Ramos (cell line): ENCODE results near the gene PTRH1.

Source experiments
- in situ Hi-C: fragments of 300-500 bp; cut with MboI; formaldehyde crosslinking; loops from one replicate; pipeline ENCODE4 v1.14.3; 2022; ENCODE audit warnings: low sequenced_read_pairs; ENCODE audit not compliant: unreplicated experiment

Gene PTRH1

DNA sequence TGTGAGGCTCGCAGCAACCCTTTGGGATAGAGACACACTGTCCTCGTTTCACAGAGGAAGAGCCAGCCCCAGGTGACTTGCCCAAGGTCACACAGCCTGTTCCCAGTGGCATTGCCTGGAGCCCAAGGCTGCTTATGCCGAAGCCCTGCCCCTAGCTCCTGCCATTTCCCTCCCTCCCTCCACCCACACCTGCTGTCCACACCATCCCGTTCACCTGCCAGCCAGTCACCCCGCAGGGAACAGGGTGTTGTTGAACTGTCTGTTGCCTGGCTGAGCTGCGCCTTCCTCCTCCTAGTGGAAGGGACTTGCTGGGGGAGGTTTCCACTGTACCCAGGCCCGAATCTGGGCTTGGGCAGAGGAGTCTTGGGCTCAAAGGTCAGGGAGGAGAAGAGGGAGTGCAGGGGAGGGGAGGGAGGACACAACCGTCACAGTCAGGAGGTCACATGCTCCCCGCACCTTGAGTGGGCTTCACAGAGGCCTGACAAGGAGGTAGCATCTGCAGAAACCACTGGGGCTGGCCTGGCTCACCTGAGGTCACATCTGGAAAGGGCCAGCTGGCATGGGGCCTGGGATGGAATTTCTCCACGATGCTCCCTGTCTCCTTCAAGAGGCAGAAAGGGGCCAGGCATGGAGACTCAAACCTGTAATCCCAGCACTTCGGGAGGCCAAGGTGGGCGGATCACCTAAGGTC is 6.7 kb upstream of the PTRH1 start:
- in situ Hi-C loops, result no loop called here

- in situ Hi-C loops, result no loop called here
These were observed 5.9 kb upstream of the PTRH1 start for GRCh38 chr9:127721391-127721821.

- in situ Hi-C loops, result no loop called here
These were observed 5.4 kb upstream of the PTRH1 start for GRCh38 chr9:127720865-127721227.

DNA sequence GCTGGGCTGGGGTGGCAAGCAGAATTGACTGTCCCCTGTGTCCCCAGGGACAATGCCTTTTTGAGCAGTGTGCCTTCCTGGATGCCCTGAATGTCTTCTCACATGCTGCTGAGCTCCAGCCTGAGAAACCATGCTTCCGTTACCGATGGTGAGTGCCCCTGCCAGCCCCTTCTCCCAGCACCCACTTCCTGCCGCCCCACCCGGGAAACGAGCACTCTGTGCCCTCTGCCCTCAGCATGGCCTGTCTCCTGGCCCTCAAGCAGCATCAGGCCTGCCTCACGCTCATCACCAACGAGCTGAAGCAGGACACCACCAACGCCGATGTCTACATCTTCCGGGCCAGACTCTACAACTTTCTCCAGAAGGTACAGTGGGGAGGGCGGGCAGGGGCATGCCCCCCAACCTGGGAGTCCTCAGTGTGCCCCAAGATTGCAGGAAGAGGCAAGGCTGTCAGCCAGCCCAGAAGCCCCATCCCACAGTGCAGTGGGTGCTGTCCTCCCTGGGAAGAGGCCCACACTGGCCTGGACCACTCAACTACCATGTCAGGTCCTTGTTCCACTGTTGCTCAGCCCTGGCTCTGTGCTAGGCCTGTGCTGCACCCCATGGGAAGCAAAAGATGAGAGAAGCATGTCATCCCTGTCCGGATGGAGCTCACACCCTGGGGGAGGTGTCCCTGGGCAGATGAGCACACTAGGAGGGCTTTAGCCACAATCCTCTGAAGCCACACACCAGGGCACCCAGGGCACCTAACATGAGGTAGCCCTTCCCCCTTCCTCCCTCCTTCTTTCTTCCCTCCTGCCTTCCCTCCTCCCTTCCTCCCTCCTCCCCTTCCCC is 4.8 kb upstream of the PTRH1 start:
- in situ Hi-C loops, result no loop called here

- in situ Hi-C loops, result no loop called here
These were observed 2.3 kb upstream of the PTRH1 start for GRCh38 chr9:127717766-127718165.

- in situ Hi-C loops, result no loop called here
These were observed 949 bp upstream of the PTRH1 start for GRCh38 chr9:127716412-127716811.

DNA sequence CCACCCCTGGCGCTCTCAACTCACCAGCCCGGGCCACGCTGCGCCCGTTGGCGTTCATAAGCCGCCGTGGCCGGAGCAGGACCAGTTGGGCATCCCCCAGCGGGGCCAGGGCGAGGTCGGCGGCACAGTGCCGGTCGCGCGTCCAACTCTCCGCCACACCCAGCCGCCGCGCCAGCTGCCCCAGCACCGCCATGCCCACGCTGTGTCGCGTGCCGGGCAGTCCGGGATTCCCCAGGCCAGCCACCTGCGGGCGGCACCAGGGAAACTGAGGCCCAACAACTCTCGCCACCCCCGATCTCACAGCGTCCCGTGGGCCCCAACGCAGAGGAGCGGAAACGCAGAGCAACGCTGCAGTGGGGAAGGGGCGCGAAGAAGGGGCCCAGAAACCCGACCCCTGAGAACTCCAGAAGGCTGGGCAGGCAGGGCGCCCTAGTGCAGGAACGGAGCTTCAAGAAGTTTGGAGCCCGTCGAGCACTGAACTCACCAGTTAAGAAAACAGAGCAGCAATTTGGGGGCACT is 453 bp downstream of the PTRH1 start:
- in situ Hi-C loops, result no loop called here

- in situ Hi-C loops, result no loop called here
These were observed 1.3 kb downstream of the PTRH1 start for GRCh38 chr9:127714020-127714750.

GRCh38 chr9:127712867-127713266 is 2.6 kb downstream of the PTRH1 start:
- in situ Hi-C loops, result no loop called here

- in situ Hi-C loops, result no loop called here
These were observed 3.1 kb downstream of the PTRH1 start for GRCh38 chr9:127712371-127712770.

- in situ Hi-C loops, result no loop called here
These were observed 3.6 kb downstream of the PTRH1 start for GRCh38 chr9:127711831-127712274.

GRCh38 chr9:127711226-127711701 is 4.2 kb downstream of the PTRH1 start:
- in situ Hi-C loops, result no loop called here

- in situ Hi-C loops, result no loop called here
These were observed 5.2 kb downstream of the PTRH1 start for GRCh38 chr9:127710204-127710783.

- in situ Hi-C loops, result no loop called here
These were observed 6.4 kb downstream of the PTRH1 start for GRCh38 chr9:127708952-127709587.

- in situ Hi-C loops, result no loop called here
These were observed 7.7 kb downstream of the PTRH1 start for GRCh38 chr9:127707766-127708165.

- in situ Hi-C loops, result no loop called here
These were observed 8.6 kb downstream of the PTRH1 start, which contains the start of gene CFAP157 for GRCh38 chr9:127706836-127707241. Gene CFAP157 (plus strand): TSS chr9:127706988. CDS start chr9:127707032, 44 bp downstream.

DNA sequence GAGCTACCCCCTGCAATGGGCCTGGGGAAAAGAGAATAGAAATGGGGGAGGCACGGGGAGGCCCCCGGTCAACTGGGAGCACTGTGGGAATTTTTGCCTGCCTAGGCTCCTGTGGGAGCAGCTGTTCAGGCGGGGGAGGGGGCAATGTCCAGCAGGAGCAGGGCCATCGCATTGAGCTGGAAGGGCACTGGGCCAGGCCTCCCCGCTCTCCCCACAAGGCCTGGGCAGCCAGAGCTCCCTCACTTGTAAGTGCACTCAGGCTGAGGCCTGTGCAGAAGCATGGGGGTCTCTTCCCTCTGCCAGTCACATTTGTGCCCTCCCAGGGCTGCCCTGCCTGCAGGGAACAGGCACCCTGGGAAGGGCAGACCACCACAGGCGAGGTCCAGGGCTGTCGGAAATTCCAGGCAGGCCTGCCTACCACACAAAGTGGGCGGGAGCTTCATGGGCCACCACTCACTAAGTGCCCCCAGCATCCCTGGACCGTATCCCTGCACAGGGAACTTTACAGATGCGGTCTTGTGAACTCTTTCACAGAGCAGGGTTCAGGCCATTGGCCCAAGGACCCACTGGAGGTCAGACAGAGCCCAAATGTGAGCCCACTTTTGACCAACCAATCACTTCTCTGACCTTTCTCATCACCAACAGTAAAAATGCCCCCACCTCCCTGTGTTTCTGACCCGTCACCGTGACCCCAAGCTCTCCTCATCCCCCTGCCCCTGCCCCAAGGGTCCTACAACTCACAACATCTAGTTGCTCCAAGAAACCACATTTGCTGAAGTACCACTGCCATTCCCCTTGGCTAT is 9.7 kb downstream of the PTRH1 start:
- in situ Hi-C loops, result no loop called here

GRCh38 chr9:127703289-127703946 is 12.0 kb downstream of the PTRH1 start:
- in situ Hi-C loops, result no loop called here
